ENCODE measurements around the gene RCN2. TPM values are rescaled to one million over a fixed set of nuclear protein-coding genes. Genes with fewer than 3 reads are reported as not detected.
"Not testable (repeated sequence)": the region's sequence is repeated elsewhere in the genome, so short reads cannot be mapped to it uniquely, and the experiment has no call there.

RCN2 gene
- total and polyA plus RNA-seq, 2 of the 8 experiments (the other 6 are each of a cell fraction or from before 2014, with no cell fraction given), result 65.6 to 137 TPM

DNA sequence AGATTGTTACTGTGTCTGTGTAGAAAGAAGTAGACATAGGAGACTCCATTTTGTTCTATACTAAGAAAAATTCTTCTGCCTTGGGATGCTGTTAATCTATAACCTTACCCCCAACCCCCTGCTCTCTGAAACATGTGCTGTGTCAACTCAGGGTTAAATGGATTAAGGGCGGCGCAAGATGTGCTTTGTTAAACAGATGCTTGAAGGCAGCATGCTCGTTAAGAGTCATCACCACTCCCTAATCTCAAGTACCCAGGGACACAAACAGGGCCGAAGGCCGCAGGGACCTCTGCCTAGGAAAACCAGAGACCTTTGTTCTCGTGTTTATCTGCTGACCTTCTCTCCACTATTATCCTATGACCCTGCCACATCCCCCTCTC is 31.6 kb upstream of the RCN2 start:
- H4K20me1 ChIP-seq (replicated peaks in 1 of 2; ENCODE audit: control insufficient read depth in 1 of 2, insufficient read depth in 2 of 2, low read length in 2 of 2); H3K4me3 ChIP-seq (ENCODE audit: extremely low read depth in 1 of 4, insufficient read depth in 2 of 4, low read depth in 3 of 4, low read length in 4 of 4); H2AFZ ChIP-seq (ENCODE audit: low read length); H2AK5ac ChIP-seq (ENCODE audit: low read depth, low read length); H3K27ac ChIP-seq (ENCODE audit: low read depth, low read length); H3K4me2 ChIP-seq (ENCODE audit: insufficient read depth in 1 of 2, low read depth in 2 of 2, low read length in 2 of 2); H3K23me2 ChIP-seq (ENCODE audit: low read depth, low read length); H3K27me3 ChIP-seq (replicated peaks in 1 of 4; ENCODE audit: control insufficient read depth in 3 of 4, extremely low read depth in 1 of 4, insufficient read depth in 3 of 4, low read length in 3 of 4); H3K23ac ChIP-seq (ENCODE audit: insufficient read length); H2BK120ac ChIP-seq (replicated peaks; ENCODE audit: low read depth, low read length); H4K91ac ChIP-seq (replicated peaks; ENCODE audit: insufficient read length, low read length); H3K4me1 ChIP-seq (replicated peaks in 1 of 4; ENCODE audit: control insufficient read depth in 3 of 4, insufficient read depth in 4 of 4, low read length in 3 of 4); H2BK15ac ChIP-seq (ENCODE audit: low read length); H2BK20ac ChIP-seq (ENCODE audit: low read length); H4K8ac ChIP-seq (ENCODE audit: extremely low read depth, insufficient read depth, low read length); H3K36me3 ChIP-seq (ENCODE audit: control insufficient read depth in 2 of 4, insufficient read depth in 4 of 4, low read length in 3 of 4); H4K5ac ChIP-seq (ENCODE audit: insufficient read length, low read depth, low read length); H3K9ac ChIP-seq (replicated peaks in 1 of 4; ENCODE audit: extremely low read depth in 1 of 4, low read depth in 3 of 4, low read length in 3 of 4); H3K56ac ChIP-seq (replicated peaks; ENCODE audit: insufficient read length, low read depth, low read length); H2BK12ac ChIP-seq (ENCODE audit: low read depth, low read length); FAIRE-seq; H2BK5ac ChIP-seq (ENCODE audit: low read depth, low read length); DNase-seq (ENCODE audit: low read depth in 1 of 2, low spot score in 2 of 2); H3K4ac ChIP-seq (replicated peaks; ENCODE audit: insufficient read length, low read depth, low read length); CTCF ChIA-PET (ENCODE audit: partially characterized antibody); POLR2A ChIA-PET (ENCODE audit: partially characterized antibody); H3K79me1 ChIP-seq (ENCODE audit: low read depth, low read length); H3K14ac ChIP-seq (ENCODE audit: insufficient read length); H3K79me2 ChIP-seq (ENCODE audit: control insufficient read depth in 1 of 2, insufficient read depth in 2 of 2, low read length in 2 of 2); H3K18ac ChIP-seq (ENCODE audit: extremely low read depth, low read length): not testable (repeated sequence)
- H3K9me3 ChIP-seq (ENCODE audit: insufficient read depth in 2 of 2, low read depth in 1 of 2, low read length in 1 of 2), result peaks cover 3 to 11% of the 10 kb centered on the region in 2 experiments; a peak in 3 of 4 replicates
- 100% methylated on average over 1 of the region's 6 CpGs; no CpG with 5 or more reads in 1 of the 2 experiments for WGBS, 2 experiments (ENCODE audit: extremely low coverage in 1 of 2, insufficient coverage in 1 of 2, insufficient read length in 1 of 2, insufficient replicate concordance in 2 of 2, low coverage in 1 of 2, low lambda C conversion rate in 2 of 2, missing lambda C conversion rate in 1 of 2)

All from H1 (cell line).